HCT116 (cell line): ENCODE measurements around the gene TBC1D12.

ENCODE experiments used
- EZH2phosphoT487 ChIP-seq: fragments of 200-600 bp; IDR thresholded peaks from 2 replicates; pipeline ENCODE4 v1.6.1; 2018; ENCODE audit warnings: antibody characterized with exemption, borderline replicate concordance
- RAD21 ChIP-seq: IDR thresholded peaks from 2 replicates; pipeline ENCODE4 v1.6.1; 2012; ENCODE audit warnings: low read depth, mild to moderate bottlenecking
- SIN3A ChIP-seq: IDR thresholded peaks from 2 replicates; pipeline ENCODE4 v1.6.1; 2012; ENCODE audit warnings: low read depth
- YY1 ChIP-seq: IDR thresholded peaks from 2 replicates; pipeline ENCODE4 v1.6.1; 2011; ENCODE audit warnings: low read length, low read depth, moderate library complexity, mild to moderate bottlenecking; ENCODE audit not compliant: insufficient replicate concordance; ENCODE audit errors: extremely low read depth
- TF ChIP-seq, protein P1 (sequence below), 3 experiments: fragments of 200-600 bp in 1 of 3; sonication (generic) in 1 of 3; IDR thresholded peaks in 2 of 3; conservative IDR thresholded peaks in 1 of 3; 2 replicates each; pipeline ENCODE4 v1.5.1; 2012 to 2017; ENCODE audit warnings: low read depth in 2 of 3, low read length in 2 of 3, antibody characterized with exemption in 1 of 3, borderline replicate concordance in 1 of 3, control low read depth in 1 of 3, mild to moderate bottlenecking in 1 of 3, mixed read lengths in 1 of 3, mixed run types in 1 of 3, moderate library complexity in 1 of 3; ENCODE audit not compliant: insufficient read depth in 1 of 3
- TF ChIP-seq, protein P2 (sequence below): IDR thresholded peaks from 2 replicates; pipeline ENCODE4 v1.6.1; 2012
- TF ChIP-seq, protein P3 (sequence below): IDR thresholded peaks from 2 replicates; pipeline ENCODE4 v1.6.1; 2012; ENCODE audit warnings: low read depth

DNA sequence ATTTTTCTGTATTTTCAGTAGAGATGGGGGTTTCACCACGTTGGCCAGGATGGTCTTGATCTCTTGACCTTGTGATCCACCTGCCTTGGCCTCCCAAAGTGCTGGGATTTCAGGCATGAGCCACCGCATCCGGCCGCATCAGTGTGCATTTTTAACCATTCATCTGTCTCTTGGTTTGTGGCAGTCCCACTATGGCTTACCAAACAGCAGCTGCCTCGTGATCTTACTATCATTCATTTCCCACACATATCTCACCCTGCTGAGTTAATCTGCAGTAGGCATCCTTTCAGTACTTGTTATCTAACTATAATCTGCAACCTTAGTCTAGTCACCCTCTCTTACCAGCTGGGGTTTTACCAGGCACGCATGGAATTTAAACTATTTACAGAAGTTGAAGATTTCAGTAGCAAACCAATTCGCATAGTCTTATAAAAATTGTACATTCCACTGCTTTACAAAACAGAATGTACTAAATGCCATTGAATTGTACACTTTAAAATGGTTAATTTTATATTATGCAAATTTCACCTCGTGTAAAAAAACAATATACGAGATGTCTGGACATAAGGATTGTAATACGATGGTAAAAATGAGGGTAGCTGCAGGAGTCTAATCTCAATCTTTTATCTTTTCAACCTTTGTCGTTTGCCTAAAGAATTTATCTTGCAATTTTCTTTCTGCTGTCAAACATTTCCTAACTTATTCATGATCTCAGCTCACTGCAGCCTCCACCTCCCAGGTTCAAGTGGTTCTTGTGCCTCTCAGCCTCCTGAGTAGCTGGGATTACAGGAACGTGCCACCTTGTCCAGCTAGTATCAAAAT, 4.6 kb upstream of the TBC1D12 start:
- TF ChIP-seq, protein P1, sequence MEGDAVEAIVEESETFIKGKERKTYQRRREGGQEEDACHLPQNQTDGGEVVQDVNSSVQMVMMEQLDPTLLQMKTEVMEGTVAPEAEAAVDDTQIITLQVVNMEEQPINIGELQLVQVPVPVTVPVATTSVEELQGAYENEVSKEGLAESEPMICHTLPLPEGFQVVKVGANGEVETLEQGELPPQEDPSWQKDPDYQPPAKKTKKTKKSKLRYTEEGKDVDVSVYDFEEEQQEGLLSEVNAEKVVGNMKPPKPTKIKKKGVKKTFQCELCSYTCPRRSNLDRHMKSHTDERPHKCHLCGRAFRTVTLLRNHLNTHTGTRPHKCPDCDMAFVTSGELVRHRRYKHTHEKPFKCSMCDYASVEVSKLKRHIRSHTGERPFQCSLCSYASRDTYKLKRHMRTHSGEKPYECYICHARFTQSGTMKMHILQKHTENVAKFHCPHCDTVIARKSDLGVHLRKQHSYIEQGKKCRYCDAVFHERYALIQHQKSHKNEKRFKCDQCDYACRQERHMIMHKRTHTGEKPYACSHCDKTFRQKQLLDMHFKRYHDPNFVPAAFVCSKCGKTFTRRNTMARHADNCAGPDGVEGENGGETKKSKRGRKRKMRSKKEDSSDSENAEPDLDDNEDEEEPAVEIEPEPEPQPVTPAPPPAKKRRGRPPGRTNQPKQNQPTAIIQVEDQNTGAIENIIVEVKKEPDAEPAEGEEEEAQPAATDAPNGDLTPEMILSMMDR (IDR thresholded peaks at IDR 0.05 in 2 of 3, conservative IDR thresholded peaks at IDR 0.05 in 1 of 3; ENCODE audit: borderline replicate concordance in 1 of 3, insufficient read depth in 1 of 3, low read depth in 2 of 3, low read length in 2 of 3): no peak
- TF ChIP-seq, protein P2, sequence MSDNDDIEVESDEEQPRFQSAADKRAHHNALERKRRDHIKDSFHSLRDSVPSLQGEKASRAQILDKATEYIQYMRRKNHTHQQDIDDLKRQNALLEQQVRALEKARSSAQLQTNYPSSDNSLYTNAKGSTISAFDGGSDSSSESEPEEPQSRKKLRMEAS: no peak
- no peak for TF ChIP-seq RAD21
- TF ChIP-seq SIN3A: no peak
- TF ChIP-seq, protein P3, sequence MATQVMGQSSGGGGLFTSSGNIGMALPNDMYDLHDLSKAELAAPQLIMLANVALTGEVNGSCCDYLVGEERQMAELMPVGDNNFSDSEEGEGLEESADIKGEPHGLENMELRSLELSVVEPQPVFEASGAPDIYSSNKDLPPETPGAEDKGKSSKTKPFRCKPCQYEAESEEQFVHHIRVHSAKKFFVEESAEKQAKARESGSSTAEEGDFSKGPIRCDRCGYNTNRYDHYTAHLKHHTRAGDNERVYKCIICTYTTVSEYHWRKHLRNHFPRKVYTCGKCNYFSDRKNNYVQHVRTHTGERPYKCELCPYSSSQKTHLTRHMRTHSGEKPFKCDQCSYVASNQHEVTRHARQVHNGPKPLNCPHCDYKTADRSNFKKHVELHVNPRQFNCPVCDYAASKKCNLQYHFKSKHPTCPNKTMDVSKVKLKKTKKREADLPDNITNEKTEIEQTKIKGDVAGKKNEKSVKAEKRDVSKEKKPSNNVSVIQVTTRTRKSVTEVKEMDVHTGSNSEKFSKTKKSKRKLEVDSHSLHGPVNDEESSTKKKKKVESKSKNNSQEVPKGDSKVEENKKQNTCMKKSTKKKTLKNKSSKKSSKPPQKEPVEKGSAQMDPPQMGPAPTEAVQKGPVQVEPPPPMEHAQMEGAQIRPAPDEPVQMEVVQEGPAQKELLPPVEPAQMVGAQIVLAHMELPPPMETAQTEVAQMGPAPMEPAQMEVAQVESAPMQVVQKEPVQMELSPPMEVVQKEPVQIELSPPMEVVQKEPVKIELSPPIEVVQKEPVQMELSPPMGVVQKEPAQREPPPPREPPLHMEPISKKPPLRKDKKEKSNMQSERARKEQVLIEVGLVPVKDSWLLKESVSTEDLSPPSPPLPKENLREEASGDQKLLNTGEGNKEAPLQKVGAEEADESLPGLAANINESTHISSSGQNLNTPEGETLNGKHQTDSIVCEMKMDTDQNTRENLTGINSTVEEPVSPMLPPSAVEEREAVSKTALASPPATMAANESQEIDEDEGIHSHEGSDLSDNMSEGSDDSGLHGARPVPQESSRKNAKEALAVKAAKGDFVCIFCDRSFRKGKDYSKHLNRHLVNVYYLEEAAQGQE: no peak
- no peak for TF ChIP-seq EZH2phosphoT487
- no peak for TF ChIP-seq YY1
